Endothelial cell (in vitro differentiated cells): Measurements from ENCODE around the gene MED16. TPM values are rescaled to one million over a fixed set of nuclear protein-coding genes. Genes with fewer than 3 reads are reported as not detected.

ENCODE experiments used
- DNase-seq: peaks from one replicate; pipeline ENCODE4 v3.0.0; 2021; ENCODE audit warnings: low spot score
- H3K27ac Mint-ChIP-seq: one replicate; pipeline ENCODE4 v1.8.0; 2021; ENCODE audit warnings: mixed read lengths, inconsistent platforms; ENCODE audit not compliant: unreplicated experiment
- H3K27me3 Mint-ChIP-seq: one replicate; pipeline ENCODE4 v1.8.0; 2021; ENCODE audit warnings: mild to moderate bottlenecking, moderate library complexity, mixed read lengths, inconsistent platforms; ENCODE audit not compliant: unreplicated experiment
- H3K36me3 Mint-ChIP-seq: one replicate; pipeline ENCODE4 v1.8.0; 2021; ENCODE audit warnings: mild to moderate bottlenecking, low read depth, mixed read lengths, inconsistent platforms; ENCODE audit not compliant: unreplicated experiment
- H3K4me1 Mint-ChIP-seq: one replicate; pipeline ENCODE4 v1.8.0; 2021; ENCODE audit warnings: mild to moderate bottlenecking, mixed read lengths, inconsistent platforms; ENCODE audit not compliant: unreplicated experiment
- H3K4me3 Mint-ChIP-seq: one replicate; pipeline ENCODE4 v1.8.0; 2021; ENCODE audit warnings: mild to moderate bottlenecking, mixed read lengths, inconsistent platforms; ENCODE audit not compliant: unreplicated experiment
- H3K9me3 Mint-ChIP-seq: one replicate; pipeline ENCODE4 v1.8.0; 2021; ENCODE audit warnings: mixed read lengths, inconsistent platforms; ENCODE audit not compliant: unreplicated experiment
- total RNA-seq: library from RNA; stranded (reverse); fragmentation: NEBNext Ultra II Directional; extraction: Animal tissue kit (Norgen Biotek cat#: 25700); gene quantifications from one replicate; pipeline ENCODE4 v1.2.1, GENCODE V29; 2021; ENCODE audit not compliant: unreplicated experiment
- TF ChIP-seq, protein P1 (sequence below): fragments of 200-600 bp; sonication (generic); IDR thresholded peaks from one replicate; pipeline ENCODE4 v1.5.0; 2021; ENCODE audit warnings: antibody characterized with exemption; ENCODE audit not compliant: unreplicated experiment

The MED16 gene
- total RNA-seq, 1 donor from 2014 or later: 66.5 TPM

DNA sequence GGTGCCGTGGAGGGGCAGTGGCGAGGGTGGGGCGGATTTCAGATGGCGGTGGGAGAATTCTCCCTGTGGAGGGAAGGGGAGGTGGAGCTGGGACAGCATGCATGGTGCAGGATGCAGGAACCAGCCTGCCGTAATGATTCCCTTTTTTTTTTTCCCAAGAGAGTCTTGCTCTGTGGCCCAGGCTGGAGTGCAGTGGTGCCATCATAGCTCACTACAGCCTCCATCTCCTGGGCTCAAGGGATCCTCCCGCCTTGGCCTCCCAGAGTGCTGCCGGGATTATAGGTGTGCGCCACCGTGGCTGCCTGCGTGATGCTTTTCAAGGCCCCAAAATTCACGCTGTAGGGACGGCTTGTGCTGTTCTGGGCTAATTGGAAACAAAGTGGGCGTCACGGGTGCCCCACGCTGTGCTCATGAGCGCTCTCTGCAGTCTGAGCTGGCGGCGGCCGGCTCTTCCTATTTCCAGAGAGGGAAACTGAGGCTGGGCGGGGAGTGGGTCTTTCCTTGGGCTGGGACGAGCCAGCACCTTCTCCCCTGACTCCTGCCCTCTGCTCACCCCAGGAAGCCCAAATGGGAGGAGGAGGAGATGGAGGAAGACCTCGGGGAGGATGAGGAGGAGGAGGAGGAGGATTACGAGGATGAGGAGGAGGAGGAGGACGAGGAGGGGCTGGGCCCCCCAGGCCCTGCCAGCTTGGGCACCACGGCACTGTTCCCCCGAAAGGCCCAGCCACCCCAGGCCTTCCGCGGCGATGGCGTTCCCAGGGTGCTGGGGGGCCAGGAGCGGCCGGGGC lies 39.1 kb upstream of the MED16 start:
- DNase-seq: no peak
- no peak overlapping the region for H3K27ac Mint-ChIP-seq
- no peak overlapping the region for H3K4me3 Mint-ChIP-seq
- TF ChIP-seq, protein P1, sequence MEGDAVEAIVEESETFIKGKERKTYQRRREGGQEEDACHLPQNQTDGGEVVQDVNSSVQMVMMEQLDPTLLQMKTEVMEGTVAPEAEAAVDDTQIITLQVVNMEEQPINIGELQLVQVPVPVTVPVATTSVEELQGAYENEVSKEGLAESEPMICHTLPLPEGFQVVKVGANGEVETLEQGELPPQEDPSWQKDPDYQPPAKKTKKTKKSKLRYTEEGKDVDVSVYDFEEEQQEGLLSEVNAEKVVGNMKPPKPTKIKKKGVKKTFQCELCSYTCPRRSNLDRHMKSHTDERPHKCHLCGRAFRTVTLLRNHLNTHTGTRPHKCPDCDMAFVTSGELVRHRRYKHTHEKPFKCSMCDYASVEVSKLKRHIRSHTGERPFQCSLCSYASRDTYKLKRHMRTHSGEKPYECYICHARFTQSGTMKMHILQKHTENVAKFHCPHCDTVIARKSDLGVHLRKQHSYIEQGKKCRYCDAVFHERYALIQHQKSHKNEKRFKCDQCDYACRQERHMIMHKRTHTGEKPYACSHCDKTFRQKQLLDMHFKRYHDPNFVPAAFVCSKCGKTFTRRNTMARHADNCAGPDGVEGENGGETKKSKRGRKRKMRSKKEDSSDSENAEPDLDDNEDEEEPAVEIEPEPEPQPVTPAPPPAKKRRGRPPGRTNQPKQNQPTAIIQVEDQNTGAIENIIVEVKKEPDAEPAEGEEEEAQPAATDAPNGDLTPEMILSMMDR: no peak
- peaks cover 7% of the 10 kb centered on the region for H3K4me1 Mint-ChIP-seq
- no peaks in the 10 kb centered on the region for H3K9me3 Mint-ChIP-seq
- peaks cover 4% of the 10 kb centered on the region for H3K36me3 Mint-ChIP-seq
- peaks cover 5% of the 10 kb centered on the region for H3K27me3 Mint-ChIP-seq

DNA sequence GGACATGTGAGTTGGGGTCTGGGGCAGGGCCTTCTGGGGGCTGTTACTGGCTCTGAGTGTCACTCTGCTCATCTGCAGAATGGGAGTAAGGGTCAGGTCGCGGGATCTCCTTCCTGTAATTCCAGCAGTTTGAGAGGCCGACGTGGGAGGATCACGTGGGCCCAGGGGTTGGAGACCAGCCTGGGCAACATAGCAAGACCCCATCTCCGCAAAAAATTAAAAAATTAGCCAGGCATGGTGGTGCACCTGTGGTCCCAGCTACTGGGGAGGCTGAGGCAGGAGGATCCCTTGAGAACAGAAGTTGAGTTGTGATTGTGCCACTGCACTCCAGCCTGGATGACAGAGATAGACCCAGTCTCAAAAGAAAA lies 36.9 kb upstream of the MED16 start:
- peaks cover 4% of the 10 kb centered on the region for H3K36me3 Mint-ChIP-seq
- TF ChIP-seq, protein P1: no peak
- peak overlapping the region; percentile 81 for H3K4me3 Mint-ChIP-seq
- no peaks in the 10 kb centered on the region for H3K9me3 Mint-ChIP-seq
- H3K27me3 Mint-ChIP-seq: peaks cover 5% of the 10 kb centered on the region
- DNase-seq: no peak
- peaks cover 7% of the 10 kb centered on the region for H3K4me1 Mint-ChIP-seq
- no peak overlapping the region for H3K27ac Mint-ChIP-seq

DNA sequence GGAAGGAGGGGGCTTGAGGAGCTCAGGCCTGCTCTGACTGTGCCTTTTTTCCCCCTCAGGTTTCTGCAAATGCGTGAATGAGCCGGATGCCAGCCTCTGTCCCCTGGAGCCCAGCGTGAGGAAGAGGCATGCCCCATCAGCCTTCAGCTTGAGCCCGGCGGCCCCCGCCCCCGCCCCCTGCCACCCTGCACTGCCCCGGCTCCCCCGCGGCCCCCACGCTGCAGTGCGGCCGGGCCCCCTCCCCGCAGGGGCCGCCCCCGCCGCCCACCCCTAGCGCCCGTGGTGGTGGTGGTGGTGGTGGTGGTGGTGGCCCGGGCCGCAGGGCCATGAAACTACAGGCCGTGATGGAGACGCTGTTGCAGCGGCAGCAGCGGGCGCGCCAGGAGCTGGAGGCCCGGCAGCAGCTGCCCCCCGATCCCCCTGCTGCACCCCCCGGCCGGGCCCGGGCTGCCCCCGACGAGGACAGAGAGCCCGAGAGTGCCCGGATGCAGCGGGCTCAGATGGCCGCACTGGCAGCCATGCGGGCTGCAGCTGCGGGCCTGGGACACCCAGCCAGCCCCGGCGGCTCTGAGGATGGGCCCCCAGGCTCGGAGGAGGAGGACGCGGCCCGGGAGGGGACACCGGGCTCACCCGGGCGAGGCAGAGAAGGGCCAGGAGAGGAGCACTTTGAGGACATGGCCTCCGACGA lies 36.4 kb upstream of the MED16 start:
- Mint-ChIP-seq H3K9me3 (no peaks in the 10 kb centered on the region), H3K4me3 (no peak overlapping the region), H3K27ac (no peak overlapping the region), H3K4me1 (peaks cover 7% of the 10 kb centered on the region), H3K36me3 (peaks cover 4% of the 10 kb centered on the region), H3K27me3 (peaks cover 5% of the 10 kb centered on the region)
- TF ChIP-seq, protein P1: no peak
- no peak for DNase-seq

DNA sequence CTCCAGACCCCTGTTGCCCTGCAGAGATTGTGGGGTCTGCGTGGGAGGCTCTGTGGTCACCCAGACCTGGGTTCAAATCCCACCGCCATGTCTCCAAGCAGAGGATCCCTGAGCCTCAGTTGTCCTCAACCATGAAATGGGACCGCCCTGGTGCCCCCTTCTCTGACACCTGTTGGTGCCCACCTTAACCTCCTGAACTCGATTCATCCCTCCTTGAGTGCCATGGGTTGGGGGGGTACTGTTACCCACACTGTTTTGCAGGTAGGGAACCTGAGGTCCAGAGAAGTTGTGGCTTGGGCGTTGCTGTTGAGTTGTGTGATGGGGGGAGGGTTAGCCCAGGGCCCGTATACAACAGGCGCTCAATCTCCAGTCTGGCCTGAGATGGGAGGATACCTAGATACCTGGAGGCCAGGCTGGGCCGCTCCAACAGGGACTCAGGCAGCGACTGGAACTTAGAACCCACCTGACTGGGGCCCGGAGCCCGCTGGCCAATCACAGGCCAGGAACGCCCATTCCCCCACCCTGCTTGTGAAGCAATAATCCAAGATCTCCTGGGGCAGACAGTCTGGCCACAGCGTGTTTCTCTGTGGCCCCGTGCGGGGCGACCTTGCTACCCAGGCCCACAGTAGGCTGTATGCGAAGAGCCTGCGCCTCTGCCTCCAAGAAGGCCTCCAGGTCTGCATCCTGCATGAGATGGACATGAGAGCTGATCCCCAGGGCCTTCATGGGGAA lies 35.6 kb upstream of the MED16 start:
- H3K9me3 Mint-ChIP-seq: no peaks in the 10 kb centered on the region
- H3K36me3 Mint-ChIP-seq: peaks cover 4% of the 10 kb centered on the region
- no peak overlapping the region for H3K27ac Mint-ChIP-seq
- TF ChIP-seq, protein P1: no peak
- peak overlapping the region; percentile 59 for H3K4me3 Mint-ChIP-seq
- H3K27me3 Mint-ChIP-seq: peaks cover 5% of the 10 kb centered on the region
- no peak for DNase-seq
- H3K4me1 Mint-ChIP-seq: peaks cover 3% of the 10 kb centered on the region
